IgD-negative memory B cell (primary cell): Measurements from ENCODE around the gene SERF1B. TPM values are rescaled to one million over a fixed set of nuclear protein-coding genes. Genes with fewer than 3 reads are reported as not detected.
"Not testable (repeated sequence)": the region's sequence is repeated elsewhere in the genome, so short reads cannot be mapped to it uniquely, and the experiment has no call there.

Experiments used
- H3K27ac Mint-ChIP-seq, 3 donors: one replicate each; pipeline ENCODE4 v1.8.0; 2020 to 2022; ENCODE audit warnings: mild to moderate bottlenecking in 3 of 3, mixed read lengths in 3 of 3, moderate library complexity in 1 of 3
- H3K27me3 Mint-ChIP-seq: one replicate; pipeline ENCODE4 v1.8.0; 2021; ENCODE audit warnings: mixed read lengths
- H3K36me3 Mint-ChIP-seq: one replicate; pipeline ENCODE4 v1.8.0; 2020; ENCODE audit warnings: mild to moderate bottlenecking, mixed read lengths
- H3K4me1 Mint-ChIP-seq, 3 donors: one replicate each; pipeline ENCODE4 v1.8.0; 2020 to 2022; ENCODE audit warnings: mixed read lengths in 3 of 3, mild to moderate bottlenecking in 1 of 3
- H3K4me3 Mint-ChIP-seq, 4 donors: one replicate each; pipeline ENCODE4 v1.8.0; 2020 to 2022; ENCODE audit warnings: mild to moderate bottlenecking in 4 of 4, mixed read lengths in 4 of 4, moderate library complexity in 3 of 4
- H3K9me3 Mint-ChIP-seq, 3 donors: one replicate each; pipeline ENCODE4 v1.8.0; 2020 to 2021; ENCODE audit warnings: mixed read lengths in 3 of 3, mild to moderate bottlenecking in 1 of 3
- polyA plus RNA-seq: library from polyadenylated mRNA; unstranded; fragments of 300-500 nt; fragmentation: Illumina TruSeq; gene quantifications from one replicate; pipeline ENCODE4 v1.2.3, GENCODE V29; 2021

Gene SERF1B
- polyA plus RNA-seq, result 53.5 TPM

DNA sequence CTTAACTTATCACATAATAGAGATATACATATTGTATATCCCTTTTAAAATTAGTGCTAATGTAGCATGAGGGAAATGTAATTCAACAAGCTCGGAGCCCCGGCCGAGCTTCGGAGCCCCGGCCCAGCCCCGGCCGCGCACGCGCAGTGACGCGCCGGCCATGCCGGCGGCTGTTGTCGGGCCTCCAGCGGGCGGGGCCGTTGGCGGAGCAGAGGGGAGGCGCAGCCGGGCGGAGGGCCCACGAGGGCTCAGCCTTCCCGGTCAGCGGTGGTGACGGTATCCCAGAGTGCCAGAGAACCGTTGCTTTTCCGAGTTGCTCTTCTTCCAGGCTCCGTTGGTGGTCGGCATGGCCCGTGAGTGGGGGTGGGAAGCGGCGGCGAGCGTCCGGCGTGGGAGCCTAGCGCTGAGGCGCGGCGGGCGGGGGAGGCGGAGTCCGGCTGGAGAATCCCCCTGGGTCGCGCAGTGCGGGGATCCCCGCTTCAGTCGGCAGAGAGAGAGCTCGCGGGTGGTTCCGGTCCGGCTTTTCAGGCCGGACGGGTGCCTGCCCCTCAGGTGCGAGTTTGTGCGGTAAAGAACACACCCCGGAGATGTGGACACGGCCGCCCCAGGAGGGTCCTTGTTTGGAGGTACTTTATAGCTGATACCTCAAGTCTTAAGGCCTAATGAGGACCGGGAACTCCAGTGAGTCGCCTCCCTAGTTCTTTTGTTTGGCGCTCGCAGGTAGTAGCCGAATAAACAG, at the start of gene SERF1B:
SERF1B (plus strand) TSS at position 146 of the 739 bp plus-strand sequence; CDS start at position 347, 201 bp downstream.
- H3K4me3 Mint-ChIP-seq, H3K4me1 Mint-ChIP-seq, H3K36me3 Mint-ChIP-seq, H3K9me3 Mint-ChIP-seq, H3K27ac Mint-ChIP-seq, H3K27me3 Mint-ChIP-seq: not testable (repeated sequence)

DNA sequence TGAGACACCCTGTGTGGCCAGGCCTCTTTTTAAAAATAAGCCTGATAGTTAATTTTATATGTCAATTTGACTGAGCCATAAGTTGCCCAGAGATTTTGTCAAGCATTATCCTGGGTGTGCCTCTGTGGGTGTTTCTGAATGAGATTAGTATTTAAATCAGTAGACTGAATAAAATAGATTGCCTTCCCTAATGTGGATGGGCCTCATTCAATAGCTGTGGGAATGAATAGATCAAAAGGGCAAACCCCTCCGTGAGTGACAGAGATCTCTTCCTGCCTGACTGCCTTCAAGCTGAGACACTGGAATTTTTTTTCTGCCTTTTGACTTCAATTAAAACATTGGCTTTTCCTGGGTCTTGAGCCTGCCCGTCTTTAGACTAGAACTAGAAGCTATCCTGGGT, 33.3 kb upstream of the SERF1B start:
- H3K27ac Mint-ChIP-seq, H3K27me3 Mint-ChIP-seq, H3K4me3 Mint-ChIP-seq, H3K36me3 Mint-ChIP-seq, H3K9me3 Mint-ChIP-seq, H3K4me1 Mint-ChIP-seq: not testable (repeated sequence)

- not testable (repeated sequence) for H3K27ac Mint-ChIP-seq, H3K27me3 Mint-ChIP-seq, H3K9me3 Mint-ChIP-seq, H3K36me3 Mint-ChIP-seq, H3K4me1 Mint-ChIP-seq, H3K4me3 Mint-ChIP-seq
Observed at GRCh38 chr5:69995535-69995934, 29.5 kb upstream of the SERF1B start.

DNA sequence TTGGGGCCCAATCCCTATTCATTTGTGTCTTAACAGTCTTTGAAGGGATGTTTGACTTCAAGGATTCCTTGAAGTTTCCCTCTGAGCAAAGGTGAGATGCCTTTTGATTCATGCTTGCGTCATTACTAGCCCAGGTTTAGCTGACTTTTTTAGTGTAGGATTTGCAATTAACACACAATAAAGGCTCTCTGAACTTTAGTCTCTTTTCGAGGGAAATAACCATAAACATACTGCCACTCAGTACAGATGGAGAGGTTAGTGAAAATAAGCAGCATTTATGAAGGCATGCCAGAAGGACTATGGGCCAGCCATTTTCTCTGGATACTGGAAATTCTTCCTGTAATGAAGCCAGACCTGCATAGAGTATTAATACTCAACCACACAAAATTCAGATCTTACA, 4.4 kb upstream of the SERF1B start:
- not testable (repeated sequence) for H3K36me3 Mint-ChIP-seq, H3K4me1 Mint-ChIP-seq, H3K27ac Mint-ChIP-seq, H3K4me3 Mint-ChIP-seq, H3K9me3 Mint-ChIP-seq, H3K27me3 Mint-ChIP-seq

DNA sequence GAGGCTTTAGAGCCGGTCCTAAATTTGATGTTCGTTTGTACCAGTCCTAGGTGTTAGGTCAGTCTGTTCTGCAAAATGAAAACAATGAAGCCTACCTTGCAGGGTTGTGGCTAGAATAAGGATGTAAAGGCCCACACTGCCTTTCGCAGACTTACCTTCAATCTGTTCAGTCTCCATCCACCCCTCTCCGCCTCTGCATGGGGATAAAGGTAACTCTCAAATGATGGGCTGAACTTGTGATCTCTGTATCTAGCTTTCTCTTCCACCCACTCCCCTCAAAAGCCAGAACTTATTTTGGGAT, 744 bp downstream of the SERF1B start:
- H3K27me3 Mint-ChIP-seq, H3K27ac Mint-ChIP-seq, H3K4me3 Mint-ChIP-seq, H3K9me3 Mint-ChIP-seq, H3K4me1 Mint-ChIP-seq, H3K36me3 Mint-ChIP-seq: not testable (repeated sequence)

- H3K9me3 Mint-ChIP-seq, H3K27me3 Mint-ChIP-seq, H3K4me1 Mint-ChIP-seq, H3K36me3 Mint-ChIP-seq, H3K4me3 Mint-ChIP-seq, H3K27ac Mint-ChIP-seq: not testable (repeated sequence)
Observed at GRCh38 chr5:70031204-70031603, 6.2 kb downstream of the SERF1B start.

DNA sequence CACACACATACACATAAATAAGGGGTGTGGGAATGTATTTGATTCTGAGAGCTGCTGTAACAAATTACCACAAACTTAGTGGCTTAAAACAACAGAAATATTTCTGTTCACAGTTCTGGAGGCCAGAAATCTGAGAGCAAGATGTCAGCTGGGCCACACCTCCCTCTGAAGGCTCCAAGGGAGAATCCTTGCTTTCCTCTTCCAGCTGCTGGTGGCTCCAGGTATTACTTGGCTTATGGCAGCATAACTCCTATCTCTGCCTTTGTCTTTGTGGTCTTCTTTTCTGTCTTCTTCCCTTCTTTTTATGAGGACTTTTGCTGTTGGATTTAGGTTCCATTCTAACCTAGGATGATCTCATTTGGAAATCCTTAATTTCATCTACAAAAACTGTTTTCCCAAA, 16.4 kb downstream of the SERF1B start:
- not testable (repeated sequence) for H3K27ac Mint-ChIP-seq, H3K9me3 Mint-ChIP-seq, H3K36me3 Mint-ChIP-seq, H3K4me1 Mint-ChIP-seq, H3K27me3 Mint-ChIP-seq, H3K4me3 Mint-ChIP-seq

- not testable (repeated sequence) for H3K4me1 Mint-ChIP-seq, H3K27me3 Mint-ChIP-seq, H3K4me3 Mint-ChIP-seq, H3K27ac Mint-ChIP-seq, H3K36me3 Mint-ChIP-seq, H3K9me3 Mint-ChIP-seq
Observed at GRCh38 chr5:70049790-70050142, 24.7 kb downstream of the SERF1B start.

DNA sequence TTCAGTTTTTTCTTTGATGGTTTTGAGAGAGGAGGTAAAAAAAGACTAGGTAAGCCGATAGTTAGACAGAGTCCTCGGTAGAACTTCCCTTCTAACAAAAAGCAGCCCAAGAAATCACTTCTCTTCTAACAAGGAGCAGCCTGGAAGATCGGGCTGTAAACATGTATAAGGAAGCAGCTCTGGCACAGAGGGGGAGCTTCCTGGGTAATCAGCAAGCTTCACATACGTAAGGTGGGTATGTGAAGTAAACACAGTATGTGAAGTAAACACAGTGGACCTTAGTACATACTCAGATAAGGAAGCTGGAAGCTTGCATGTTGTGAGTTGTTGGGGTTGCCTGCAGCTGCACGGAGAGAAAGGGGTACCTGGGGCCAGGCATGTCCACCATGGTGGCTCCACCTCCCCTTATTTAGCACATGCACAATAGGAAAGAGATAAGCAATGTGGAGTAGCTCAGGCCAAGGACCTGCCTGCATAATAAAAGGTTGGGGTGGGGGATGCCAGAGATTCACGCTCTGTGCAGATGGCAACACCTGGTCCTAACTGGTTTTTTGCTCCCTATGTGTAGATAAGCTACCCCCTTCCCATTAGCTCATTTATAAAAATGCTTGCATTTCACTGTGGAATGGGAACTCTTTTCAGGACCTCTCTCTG, 31.4 kb downstream of the SERF1B start:
- H3K4me3 Mint-ChIP-seq, H3K27ac Mint-ChIP-seq, H3K27me3 Mint-ChIP-seq, H3K36me3 Mint-ChIP-seq, H3K9me3 Mint-ChIP-seq, H3K4me1 Mint-ChIP-seq: not testable (repeated sequence)

GRCh38 chr5:70057140-70057539, 32.1 kb downstream of the SERF1B start:
- H3K27me3 Mint-ChIP-seq, H3K4me3 Mint-ChIP-seq, H3K36me3 Mint-ChIP-seq, H3K9me3 Mint-ChIP-seq, H3K27ac Mint-ChIP-seq, H3K4me1 Mint-ChIP-seq: not testable (repeated sequence)

DNA sequence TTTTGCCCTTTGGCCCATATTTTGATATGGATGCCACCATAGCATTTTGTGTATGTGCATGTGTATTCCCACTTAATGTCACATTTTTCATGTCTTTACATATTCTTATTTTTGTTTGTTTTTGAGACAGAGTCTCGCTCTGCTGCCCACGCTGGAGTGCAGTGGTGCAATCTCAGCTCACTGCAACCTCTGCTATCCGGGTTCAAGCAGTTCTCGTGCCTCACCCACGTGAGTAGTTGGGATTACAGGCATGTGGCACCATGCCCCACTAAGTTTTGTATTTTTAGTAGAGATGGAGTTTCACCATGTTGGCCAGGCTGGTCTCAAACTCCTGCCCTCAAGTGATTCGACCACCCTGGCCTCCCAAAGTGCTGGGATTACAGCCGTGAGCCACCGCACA, 52.6 kb downstream of the SERF1B start:
- not testable (repeated sequence) for H3K9me3 Mint-ChIP-seq, H3K36me3 Mint-ChIP-seq, H3K4me3 Mint-ChIP-seq, H3K27ac Mint-ChIP-seq, H3K27me3 Mint-ChIP-seq, H3K4me1 Mint-ChIP-seq

- not testable (repeated sequence) for H3K36me3 Mint-ChIP-seq, H3K4me1 Mint-ChIP-seq, H3K9me3 Mint-ChIP-seq, H3K4me3 Mint-ChIP-seq, H3K27ac Mint-ChIP-seq, H3K27me3 Mint-ChIP-seq
Observed at GRCh38 chr5:70088907-70089464, 63.9 kb downstream of the SERF1B start.

DNA sequence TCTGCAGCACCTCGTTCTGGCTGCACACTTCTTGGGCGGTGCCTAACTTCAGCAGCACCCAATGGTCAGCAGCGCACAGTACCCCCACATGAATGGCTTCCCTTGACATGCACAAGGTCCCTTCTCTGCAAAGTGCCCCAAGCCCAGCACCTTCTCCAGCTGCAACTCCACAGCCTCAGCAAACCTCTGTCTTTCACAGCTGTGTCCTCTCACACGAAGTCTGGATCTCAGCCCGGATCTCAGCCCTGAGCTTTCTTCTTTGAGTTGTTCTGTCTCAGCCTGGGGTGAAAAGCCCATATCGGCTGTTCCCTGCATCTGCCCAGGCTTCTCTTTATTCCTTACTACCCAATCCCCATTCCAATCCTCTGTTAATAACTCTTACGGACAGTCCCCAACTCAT, 66.7 kb downstream of the SERF1B start:
- H3K4me1 Mint-ChIP-seq, H3K4me3 Mint-ChIP-seq, H3K27ac Mint-ChIP-seq, H3K27me3 Mint-ChIP-seq, H3K36me3 Mint-ChIP-seq, H3K9me3 Mint-ChIP-seq: not testable (repeated sequence)

Other genes with a start within 250 kb of the SERF1B start
- 60.8 TPM for gene SMN2, start 24.4 kb downstream of the SERF1B start, polyA plus RNA-seq